Frontal cortex (tissue), 4 donors: ENCODE measurements around the gene PLCG2. TPM values are rescaled to one million over a fixed set of nuclear protein-coding genes. Genes with fewer than 3 reads are reported as not detected.
"Not testable (repeated sequence)": the region's sequence is repeated elsewhere in the genome, so short reads cannot be mapped to it uniquely, and the experiment has no call there.

Experiments used
- DNase-seq, 2 donors: peaks; one replicate each; pipeline ENCODE4 v3.0.0; 2012; ENCODE audit warnings: low spot score in 2 of 2
- FAIRE-seq: peaks from 2 replicates; lab custom pipeline; 2012; peaks lifted over from hg19 to GRCh38; lab: Jason Lieb, UNC
- total RNA-seq: library from RNA; depleted of rRNA; stranded (reverse); fragments of >200 nt; gene quantifications from one replicate; pipeline ENCODE4 v1.2.3, GENCODE V29; 2014
- donor health status: control.
- donor health status: control.
- donor health status: control.

The PLCG2 gene
- total RNA-seq, 1 donor from 2014 or later = 1.2 TPM

- FAIRE-seq = no peak
- DNase-seq = no peak
These were observed 6.2 kb downstream of the PLCG2 start for GRCh38 chr16:81785138-81785924.

DNA sequence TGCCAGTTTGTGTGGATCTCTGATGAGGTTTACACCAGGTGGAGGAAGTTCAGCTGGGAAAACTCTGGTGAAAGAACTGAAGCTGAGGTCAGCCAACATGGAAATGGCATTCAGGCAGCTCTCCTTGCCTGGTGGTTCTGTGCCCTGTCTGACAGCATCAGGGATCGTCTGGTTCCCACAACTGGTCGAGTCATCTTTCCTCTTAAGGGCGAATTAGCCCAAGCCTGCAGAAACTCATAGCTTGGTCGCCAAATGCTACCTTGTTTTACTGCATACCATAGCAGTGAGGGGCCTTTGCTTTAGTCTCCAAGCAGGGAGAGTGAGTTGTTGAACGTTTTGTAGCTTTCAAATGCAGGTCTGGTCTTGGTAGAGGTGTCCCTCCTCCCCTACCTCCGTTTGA is 7.2 kb downstream of the PLCG2 start:
- DNase-seq (no peak), FAIRE-seq (no peak)

DNA sequence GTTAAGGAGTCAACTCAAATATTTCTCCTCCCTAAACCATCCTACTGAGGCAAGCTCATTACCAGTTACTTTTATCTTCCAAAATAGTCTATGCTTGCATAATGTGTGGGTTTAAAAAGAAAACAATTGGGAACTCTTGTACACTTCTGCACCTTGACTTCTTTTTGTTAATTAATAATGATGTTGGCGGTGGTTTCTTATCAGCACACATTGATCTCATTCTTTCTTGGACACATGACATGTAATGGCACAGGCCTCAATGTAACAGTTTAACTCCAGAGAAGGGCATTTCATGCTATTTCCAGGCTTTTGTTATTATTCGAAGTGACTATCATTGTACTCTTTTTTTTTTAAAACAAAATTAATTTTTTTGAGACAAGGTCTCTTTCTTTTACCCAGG is 7.8 kb downstream of the PLCG2 start:
- DNase-seq (no peak), FAIRE-seq (no peak)

DNA sequence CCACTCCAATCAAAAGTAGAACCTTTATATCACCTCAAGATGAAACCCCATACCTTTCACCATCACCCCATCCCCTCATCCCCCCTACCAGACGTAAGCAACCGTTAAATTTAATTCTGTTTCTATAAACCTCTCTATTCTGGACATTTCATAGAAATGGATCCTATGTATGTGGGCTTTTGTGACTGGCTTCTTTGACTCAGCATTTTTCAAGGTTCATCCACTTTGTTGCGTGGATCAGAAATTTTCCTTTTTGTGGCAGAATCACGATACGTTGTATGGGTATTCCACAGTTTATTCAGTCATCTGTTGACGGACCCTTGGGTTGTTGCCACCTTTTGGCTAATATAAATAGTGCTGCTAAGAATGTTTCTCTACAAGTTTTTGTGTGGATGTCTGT is 8.6 kb downstream of the PLCG2 start:
- FAIRE-seq (no peak), DNase-seq (no peak)

DNA sequence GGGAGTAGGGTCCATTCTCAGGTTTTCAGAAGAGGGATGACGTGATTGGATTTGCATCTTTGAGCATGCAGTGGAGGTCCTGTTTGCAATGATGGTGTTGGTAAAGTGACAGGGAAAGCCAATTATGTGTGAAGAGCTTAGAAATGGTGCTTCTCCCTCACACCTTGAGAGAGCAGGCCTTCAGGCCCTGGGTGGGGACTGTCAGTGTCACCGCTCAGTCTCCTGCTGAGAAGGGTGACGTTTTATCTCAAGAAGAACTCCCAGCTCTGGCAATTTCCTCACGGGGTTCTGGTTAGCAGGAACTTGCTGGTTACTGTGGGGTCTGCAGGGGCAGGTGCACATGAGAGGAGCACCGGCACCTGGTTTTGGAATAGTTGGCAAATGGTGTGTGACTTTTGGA is 11.2 kb downstream of the PLCG2 start:
- DNase-seq (no peak), FAIRE-seq (no peak)

- no peak for DNase-seq
- no peak for FAIRE-seq
These were observed 11.8 kb downstream of the PLCG2 start for GRCh38 chr16:81790830-81791435.

DNA sequence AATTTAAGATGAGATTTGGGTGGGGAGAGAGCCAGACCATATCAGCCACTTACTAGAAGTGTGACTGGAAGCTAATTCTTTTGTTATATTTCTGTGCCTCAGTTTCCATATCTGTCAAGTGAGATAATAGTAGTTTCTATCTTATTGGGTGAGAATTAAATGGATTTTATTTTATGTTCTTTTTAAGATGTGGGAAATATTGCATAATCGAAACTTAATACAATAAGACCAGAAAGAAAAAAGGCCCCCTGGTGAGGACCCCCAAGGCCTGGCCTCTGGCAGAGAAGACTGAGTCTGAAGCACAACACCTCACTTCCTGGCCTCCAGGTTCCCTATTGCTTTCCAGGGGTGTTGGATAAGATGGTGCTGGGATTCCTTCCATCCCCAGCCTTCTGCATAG is 13.7 kb downstream of the PLCG2 start:
- DNase-seq = no peak
- no peak for FAIRE-seq

DNA sequence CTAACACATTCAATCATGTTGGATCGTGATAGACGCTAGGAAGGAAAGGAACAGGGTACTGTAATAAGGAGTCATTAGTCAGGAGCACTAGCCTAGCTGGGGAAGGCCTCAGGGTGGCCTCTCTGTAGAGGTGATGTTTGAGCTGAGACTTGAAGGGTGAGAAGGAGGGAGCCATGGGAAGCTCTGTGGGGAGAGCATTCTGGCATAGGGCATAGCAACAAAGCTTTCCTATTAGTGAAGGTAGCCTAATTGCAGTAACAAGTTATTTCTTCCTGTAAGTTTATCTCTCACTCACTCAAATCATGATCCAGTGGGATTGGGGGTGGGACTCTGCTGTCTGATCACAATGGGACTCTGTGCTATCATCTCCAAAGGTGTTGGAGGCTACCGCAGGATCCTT is 16.1 kb downstream of the PLCG2 start:
- no peak for FAIRE-seq
- DNase-seq = no peak

DNA sequence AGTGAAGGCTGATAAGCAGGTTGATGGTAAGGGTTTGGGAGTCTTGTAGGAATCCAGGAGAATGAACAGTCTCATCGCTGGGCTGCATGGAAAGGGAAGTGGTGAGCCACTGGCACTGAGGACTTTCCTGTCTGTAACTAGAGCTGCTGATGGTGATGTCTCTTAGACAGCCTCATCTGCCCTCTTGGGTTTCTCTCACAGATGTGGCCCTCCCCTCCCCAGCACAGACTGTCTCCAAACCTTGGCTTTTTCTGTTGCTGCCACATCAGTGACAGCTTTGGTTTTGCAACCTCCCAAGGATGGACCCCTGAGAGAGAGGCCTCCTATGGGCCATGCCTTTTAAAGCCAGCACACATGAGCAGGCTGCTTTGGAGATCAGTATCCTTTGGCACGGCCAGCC is 16.9 kb downstream of the PLCG2 start:
- DNase-seq = no peak

GRCh38 chr16:81796583-81797346 is 17.7 kb downstream of the PLCG2 start:
- DNase-seq = no peak
- no peak for FAIRE-seq

More for the DNA sequence above, 16.9 kb downstream of the PLCG2 start:
- no peak for FAIRE-seq

DNA sequence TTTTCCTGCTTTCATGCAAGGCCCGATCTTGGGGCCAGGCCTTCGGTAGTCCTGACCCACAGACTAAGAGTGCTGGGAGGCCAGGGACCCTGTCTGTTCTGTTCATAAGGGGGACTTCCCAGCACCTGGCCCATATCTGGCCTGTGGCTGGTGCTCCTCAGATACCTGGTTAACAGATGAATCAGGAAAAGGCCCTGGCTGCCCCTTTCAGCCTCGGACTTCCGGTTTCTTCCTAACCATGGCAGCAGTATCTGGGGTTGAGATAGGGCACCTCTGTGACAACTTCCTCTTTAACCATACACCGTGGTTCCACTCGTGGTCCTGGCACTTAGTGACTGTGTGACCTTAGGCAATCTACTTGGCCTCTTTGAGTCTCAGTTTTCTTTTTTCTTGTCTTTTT is 18.4 kb downstream of the PLCG2 start:
- DNase-seq (no peak), FAIRE-seq (no peak)

DNA sequence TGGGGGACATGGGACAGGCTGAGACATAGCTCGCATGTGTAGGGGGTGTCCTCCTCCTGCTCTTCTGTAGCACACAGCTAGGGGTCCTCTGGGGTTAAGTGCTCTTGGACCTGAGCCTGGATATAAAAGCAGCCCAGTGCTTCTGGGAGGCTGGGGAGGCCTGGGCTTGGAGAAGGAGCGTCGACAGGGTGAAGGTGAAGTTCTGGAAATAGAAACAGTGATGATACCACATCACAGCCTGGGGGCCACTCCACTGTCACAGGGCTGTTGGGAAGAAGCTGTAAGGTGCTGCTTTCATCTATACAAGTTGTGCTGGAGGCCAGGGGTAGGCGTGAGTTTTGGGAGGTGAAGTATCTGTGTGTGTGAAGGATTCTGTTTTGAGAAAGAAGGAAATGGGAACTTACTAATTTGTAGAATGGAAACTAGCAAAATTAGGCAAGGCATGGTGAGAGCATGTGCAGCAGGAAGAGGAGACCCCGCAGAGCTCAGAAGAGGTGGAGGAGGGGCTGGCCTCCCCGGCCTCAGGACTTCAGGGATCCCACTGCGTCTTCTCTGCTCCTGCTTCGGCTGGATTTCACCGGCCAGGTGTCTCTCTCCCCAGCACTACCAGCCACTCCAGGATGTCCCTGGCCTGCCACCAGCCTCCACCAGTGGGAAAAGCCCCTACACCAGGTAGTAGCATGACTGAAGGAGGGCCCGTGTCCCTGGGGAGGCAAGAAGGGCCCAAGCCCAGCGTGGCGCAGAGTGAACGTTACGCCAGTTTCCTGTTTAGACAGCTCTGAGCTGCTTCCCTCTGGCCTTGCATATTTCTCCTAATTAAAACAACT is 19.4 kb downstream of the PLCG2 start:
- DNase-seq = no peak

DNA sequence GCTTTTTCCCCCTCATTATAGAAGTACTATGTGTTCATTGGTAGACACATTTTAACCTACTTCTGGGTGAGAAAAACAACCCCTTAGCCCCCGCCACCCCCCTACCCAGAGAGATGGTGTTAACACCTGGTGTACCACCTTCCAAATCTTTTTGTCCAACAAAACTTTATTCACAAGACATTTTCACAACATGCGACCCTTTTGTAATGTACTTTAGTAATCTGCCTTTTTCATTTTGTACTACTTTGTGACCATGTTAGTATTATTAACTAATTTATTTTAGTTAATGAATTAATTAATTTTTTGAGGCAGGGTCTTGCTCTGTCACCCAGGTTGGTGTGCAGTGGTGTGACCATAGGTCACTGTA is 20.0 kb downstream of the PLCG2 start:
- DNase-seq = no peak
- no peak for FAIRE-seq

More for the DNA sequence above, 19.4 kb downstream of the PLCG2 start:
- no peak for FAIRE-seq

- not testable (repeated sequence) for DNase-seq, FAIRE-seq
These were observed 22.6 kb downstream of the PLCG2 start for GRCh38 chr16:81801724-81802123.

DNA sequence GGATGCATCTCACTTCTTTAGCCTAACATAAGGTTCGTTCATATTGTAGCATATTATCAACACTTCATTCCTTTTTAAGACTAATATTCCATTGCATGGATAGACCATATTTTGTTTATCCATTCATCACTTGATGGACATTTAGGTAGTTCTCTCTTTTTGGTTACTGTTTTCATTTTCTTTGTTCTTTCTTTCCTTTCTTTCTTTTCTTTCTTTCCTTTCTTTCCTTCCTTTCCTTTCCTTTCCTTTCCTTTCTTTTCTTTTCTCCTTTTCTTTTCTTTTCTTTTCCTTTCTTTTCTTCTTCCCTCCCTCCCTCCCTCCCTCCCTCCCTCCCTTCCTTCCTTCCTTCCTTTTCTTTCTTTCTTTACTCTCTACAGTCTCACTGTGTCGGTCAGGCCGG is 24.2 kb downstream of the PLCG2 start:
- FAIRE-seq = no peak
- DNase-seq = no peak

- DNase-seq (no peak), FAIRE-seq (no peak)
These were observed 25.1 kb downstream of the PLCG2 start for GRCh38 chr16:81804134-81804610.

GRCh38 chr16:81806696-81807095 is 27.6 kb downstream of the PLCG2 start:
- FAIRE-seq (no peak), DNase-seq (no peak)

DNA sequence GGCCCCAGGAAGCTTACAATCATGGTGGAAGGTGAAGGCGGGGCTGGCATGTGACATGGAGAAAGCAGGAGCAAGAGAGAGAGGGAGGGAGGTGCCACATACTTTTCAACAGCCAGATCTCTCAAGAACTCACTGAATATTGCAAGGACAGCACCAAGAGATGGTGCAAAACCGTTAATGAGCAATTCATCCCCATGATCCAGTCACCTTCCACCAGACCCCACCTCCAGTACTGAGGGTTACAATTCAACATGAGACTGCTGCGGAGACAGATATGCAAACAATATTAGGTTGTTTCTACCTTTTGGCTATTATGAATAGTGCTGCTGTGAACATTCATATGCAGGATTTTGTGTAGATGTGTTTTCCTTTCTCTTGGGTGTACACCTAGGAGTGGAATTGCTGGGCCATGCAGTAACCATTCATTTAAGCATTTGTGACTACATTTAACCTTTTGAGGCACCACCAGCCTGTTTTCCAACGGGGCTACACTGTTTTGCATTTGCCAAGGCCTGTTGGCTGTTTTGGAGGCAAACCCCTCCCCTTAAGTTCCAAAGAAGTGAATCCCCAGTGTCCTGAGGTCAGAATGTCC is 28.8 kb downstream of the PLCG2 start:
- DNase-seq (no peak), FAIRE-seq (no peak)

GRCh38 chr16:81808933-81809480 is 29.9 kb downstream of the PLCG2 start:
- DNase-seq (no peak), FAIRE-seq (no peak)
